Mesenteric fat pad (tissue), 1 donor: Measurements from ENCODE around the gene NR3C1. TPM values are rescaled to one million over a fixed set of nuclear protein-coding genes. Genes with fewer than 3 reads are reported as not detected.

Experiments
- DNase-seq: peaks from one replicate; pipeline ENCODE4 v3.0.0-alpha.2; 2020; ENCODE audit warnings: low spot score
- total RNA-seq: library from RNA; stranded (reverse); fragmentation: NEBNext Ultra II Directional; extraction: Animal tissue kit (Norgen Biotek cat#: 25700); gene quantifications from one replicate; pipeline ENCODE4 v1.2.1, GENCODE V29; 2021
- donor health status: DM: yes; HTN: yes; CAD: no.

The NR3C1 gene
- total RNA-seq, 1 donor from 2014 or later: 116 TPM

- no peak for DNase-seq
Observed at GRCh38 chr5:143267186-143267585, 136.3 kb downstream of the NR3C1 start.

- no peak for DNase-seq
Observed at GRCh38 chr5:143265995-143266394, 137.5 kb downstream of the NR3C1 start.

GRCh38 chr5:143263272-143263810, 140.1 kb downstream of the NR3C1 start:
- DNase-seq: no peak

DNA sequence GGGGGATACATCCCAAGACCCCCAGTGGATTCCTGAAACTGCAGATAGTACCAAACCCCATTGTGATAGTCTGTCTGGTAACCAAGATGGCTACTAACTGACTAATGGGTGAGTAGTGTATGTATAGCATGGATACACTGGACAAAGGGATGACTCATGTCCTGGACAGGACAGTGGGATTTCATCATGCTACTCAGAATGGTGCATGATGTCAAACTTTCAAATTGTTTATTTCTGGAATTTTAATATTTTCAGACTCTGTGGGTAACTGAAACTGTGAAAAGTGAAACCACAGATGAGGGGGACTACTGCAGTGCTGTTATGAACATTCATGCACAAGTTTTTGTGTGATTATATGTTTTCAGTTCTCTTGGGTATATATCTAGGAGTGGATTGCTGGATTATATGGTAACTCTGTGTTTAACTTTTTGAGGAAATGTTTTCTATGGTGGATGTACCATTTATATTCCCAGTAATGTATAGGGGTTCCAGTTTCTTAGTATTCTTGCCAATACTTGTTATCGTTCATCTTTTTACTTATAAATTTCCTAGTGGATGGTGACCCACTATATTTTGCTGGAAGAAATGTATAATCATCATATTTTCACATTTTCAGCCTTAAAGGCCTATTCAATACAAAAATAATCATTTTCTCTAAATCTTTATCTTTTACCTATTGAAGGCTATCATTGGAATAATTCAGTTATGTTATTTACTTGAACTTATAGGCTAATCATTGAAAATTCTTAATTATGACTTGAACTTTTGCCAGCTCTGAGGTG, 140.9 kb downstream of the NR3C1 start:
- DNase-seq: no peak

DNA sequence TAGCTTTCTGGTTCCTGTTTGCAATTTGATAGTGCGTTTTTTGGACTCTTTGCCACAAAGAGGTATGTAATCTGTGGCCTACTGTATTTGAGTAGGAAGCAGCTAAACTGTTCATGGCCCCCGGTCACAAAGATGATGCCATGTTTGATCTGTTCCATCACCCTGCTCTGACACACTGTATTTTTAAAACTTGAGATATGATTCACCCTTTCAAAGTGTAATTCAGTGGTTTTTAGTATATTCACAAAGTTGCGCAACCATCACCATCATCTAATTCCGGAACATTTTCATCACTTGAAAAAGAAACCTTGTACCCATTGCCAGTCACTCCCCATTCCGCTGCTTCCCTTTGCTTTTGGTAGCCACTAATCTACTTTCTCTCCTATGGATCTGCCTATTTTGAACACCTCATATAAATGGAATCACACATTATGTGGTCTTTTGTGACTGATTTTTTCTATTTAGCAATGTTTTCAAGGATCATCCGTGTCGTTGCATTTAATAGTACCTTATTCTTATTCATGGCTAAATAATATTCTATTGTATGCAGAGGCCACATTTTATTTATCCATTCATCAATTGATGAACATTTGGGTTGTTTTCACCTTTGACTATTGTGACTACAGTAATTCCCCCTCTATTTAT, 141.6 kb downstream of the NR3C1 start:
- DNase-seq: no peak

- no peak for DNase-seq
Observed at GRCh38 chr5:143259254-143259605, 144.3 kb downstream of the NR3C1 start.

DNA sequence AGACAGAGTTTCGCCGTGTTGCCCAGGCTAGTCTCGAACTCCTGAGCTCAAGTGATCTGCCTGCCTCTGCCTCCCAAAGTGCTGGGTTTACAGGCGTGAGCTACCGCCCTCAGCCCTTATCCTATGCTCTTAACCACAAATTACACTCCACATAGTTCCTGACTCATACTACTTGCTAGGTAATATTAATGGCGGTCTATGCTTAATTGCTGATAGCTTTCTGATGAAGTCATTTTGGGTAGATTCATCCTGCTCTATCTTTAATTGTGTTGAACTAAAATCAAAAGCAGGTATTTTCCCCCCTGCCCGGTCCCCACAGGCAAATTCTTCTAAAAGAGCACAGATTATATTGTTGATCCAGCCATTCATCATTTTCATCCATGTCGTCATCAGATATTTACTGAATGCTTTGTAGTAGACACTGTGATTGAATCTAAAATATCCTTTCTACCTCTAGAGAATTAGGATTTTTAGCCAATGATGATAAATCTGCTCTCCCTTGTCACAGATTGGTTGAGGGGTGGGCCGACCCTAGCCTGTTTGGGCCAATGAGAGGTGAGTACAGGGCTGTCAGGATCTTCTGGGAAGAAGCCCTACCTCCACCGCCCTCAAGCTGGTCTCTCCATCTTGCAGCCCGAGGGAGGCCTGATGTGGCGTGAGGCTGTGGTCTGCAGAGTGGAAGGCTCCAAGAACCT, 144.8 kb downstream of the NR3C1 start:
- DNase-seq: no peak

DNA sequence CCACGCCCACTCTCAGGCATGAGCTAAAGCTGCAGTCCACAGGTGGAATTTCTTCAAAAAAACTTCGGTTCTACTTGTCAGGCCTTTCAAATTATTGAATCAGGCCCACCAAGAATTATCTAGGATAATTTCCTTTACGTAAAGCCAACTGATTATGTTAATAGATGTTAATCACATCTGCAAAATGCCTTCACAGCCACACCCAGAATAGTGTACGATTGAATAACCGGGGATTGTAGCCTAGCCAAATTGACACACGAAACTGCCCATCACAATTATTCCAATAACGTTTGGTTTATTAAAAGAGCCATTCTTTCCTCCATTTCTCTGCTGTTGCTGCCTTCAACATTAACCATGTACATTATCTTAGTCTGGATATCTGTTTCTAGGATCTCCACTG, 148.7 kb downstream of the NR3C1 start:
- DNase-seq: no peak

DNA sequence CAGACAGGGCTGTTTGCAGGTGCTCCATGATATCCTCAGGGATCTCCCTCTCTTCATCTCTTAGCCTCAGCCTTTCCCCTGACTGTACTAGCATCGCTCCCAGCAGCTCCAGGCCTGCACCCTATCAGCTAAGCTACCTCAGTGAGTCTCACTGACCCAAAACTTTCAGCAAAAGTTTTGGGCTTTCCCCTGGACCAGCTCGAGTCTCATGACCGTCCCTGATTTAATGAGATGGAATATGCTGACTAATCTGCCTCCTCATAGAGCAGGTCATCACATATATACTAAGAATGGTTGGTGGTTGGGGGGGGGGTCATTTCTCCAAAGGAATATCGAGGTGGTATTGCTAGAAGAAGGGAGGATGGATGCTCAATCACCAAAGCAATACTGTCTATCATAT, 151.5 kb downstream of the NR3C1 start:
- no peak for DNase-seq

DNA sequence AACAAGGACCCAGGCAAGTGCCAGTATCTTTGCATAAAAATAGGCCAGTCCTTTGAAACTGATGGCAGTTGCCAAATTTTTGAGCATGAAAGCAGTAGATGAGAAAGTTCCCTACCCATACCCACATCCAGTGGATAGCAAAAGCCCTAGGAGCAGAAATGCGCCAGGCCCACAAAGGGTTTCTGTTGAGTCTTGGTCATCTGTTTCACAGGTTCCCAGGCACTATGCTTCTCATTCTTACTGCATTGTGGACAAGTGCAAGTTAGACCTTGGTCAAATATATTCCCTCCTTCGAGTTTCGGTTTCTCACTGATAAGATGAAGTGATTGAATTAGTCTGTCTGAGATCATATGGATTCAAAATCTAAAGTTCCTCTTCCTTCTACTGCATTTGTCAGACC, 152.3 kb downstream of the NR3C1 start:
- no peak for DNase-seq

DNA sequence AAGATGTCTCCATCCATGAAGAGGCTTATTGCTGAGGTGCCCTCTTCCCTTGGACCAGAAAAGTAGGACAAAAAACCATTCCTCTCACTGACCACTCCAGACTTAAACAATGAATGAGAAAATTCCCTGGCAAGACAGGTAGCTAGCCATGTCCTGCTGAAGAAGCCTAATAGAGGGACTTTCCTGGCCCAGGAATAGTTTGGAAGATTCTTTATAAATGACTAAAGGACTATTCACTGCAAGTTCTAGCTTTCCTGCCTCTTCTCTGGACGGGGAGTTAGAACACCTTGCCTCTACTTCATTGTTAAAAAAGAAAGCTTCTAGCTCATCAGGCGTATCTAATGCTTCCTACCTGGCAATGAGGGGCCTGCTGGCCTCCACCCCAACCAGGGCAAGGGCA, 153.6 kb downstream of the NR3C1 start:
- no peak for DNase-seq

DNA sequence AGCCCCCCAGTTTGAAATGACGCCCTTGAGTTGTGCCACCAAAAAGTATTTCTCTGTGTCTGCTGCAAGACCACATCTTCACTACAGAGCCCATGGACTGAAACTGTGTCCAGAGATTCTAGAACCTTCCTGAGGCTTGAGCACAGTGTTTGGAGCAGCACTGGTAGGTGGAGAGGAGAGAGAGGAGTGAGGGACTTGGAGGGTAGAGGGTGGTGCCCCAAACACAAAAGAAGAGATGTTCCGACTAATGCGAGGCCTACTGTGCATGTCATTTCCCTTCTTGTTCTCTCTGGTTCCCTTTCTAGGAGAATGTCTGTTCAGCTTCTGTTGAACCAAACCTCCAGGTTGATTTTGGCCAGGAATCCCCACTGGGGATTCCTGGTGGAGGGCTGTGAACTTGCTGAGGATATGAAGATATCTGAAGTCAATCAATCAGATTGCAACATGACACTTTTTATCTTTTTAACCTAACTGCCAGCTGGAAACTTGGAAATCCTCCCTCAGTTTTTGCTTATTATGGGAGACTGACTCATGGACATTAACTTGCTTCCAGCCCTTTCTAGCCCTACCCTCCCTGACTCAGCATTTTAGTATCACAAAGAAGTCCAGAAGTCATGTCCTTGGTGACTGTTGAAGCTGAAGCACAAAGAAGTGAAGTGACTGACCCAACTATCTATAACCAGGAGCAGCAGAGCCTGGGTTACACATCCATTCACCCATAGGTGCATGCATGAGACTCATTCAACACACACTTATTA, 154.5 kb downstream of the NR3C1 start:
- no peak for DNase-seq

- DNase-seq: no peak
Observed at GRCh38 chr5:143248391-143248790, 155.1 kb downstream of the NR3C1 start.

DNA sequence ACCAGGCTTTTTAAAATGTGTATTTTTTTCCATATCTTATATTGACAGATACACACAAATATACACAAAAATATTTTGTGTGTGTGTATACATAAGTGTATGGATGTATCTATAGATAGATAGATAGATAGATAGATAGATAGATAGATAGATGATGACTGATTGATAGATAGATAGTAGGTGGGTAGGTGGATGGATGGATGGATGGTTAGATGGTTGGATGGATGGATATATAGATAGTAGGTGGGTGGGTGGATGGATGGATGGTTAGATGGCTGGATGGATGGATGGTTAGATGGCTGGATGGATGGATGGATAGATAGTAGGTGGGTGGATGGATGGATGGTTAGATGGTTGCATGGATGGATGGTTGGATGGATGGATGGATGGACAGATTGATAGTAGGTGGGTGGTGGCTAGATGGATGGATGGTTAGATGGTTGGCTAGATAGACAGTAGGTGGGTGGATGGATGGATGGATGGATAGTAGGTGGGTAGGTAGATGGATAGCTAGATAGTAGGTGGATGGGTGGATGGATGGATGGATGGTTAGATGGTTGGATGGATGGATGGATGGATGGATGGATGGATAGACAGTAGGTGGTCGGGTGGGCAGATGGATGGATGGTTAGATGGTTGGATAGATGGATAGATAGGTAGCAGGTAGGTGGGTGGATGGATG, 156.2 kb downstream of the NR3C1 start:
- DNase-seq: no peak

GRCh38 chr5:143245929-143246561, 157.4 kb downstream of the NR3C1 start:
- DNase-seq: no peak

DNA sequence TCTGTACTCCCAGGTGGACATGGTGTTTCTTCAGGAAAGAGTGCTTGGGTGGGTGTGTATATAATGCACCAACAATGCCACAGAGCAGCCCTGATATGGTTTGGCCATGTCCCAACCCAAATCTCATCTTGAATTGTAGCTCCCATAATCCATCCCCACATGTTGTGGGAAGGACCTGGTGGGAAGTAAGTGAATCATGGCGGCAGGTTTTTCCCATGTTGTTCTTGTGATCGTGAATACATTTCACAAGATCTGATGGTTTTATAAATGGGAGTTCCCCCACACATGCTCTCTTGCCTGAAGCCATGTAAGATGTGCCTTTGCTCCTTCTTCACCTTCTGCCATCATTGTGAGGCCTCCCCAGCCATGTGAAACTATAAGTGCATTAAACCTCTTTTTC, 158.5 kb downstream of the NR3C1 start:
- no peak for DNase-seq

GRCh38 chr5:143244000-143244736, 159.3 kb downstream of the NR3C1 start:
- DNase-seq: no peak

GRCh38 chr5:143243103-143243502, 160.4 kb downstream of the NR3C1 start:
- DNase-seq: no peak

- DNase-seq: no peak
Observed at GRCh38 chr5:143241892-143242291, 161.6 kb downstream of the NR3C1 start.
